ENCODE measurements around the gene ZSCAN9. TPM values are rescaled to one million over a fixed set of nuclear protein-coding genes. Genes with fewer than 3 reads are reported as not detected.
A peak's percentile ranks its signal among the peaks of the same experiment; 100 is the strongest.

The ZSCAN9 gene
- total RNA-seq, 2 donors from 2014 or later: 9.1 to 10.9 TPM

DNA sequence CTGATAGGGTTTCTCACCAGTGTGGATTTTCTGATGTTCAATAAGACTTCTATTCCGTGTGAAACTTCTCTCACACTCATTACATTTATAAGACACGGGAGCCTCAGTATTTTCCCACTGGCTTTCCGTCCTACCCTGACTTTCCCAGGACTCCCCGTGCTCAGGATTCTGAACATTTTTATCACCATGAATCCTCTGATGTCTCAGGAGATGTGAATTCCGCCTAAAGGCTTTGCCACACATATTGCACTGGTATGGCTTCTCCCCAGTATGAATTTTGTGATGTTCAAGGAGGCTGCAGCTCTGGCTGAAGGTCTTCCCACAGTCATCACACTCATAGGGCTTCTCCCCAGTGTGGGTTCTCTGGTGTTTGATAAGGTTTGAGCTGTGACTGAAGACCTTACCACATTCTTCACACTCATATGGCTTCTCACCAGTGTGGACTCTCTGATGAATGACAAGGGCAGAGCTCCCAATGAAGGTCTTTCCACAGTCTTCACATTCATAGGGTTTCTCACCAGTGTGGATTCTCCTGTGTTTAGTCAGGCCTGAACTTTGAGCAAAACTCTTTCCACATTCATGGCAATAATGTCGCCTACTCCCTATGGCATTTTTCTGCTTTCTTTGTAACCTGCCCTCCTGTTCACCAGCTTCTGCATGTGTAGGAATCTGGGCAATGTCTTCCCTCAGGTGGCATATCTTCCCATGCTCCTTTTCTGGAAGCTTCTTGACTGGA is 20.3 kb downstream of the ZSCAN9 start:
- no peaks in the 10 kb centered on the region for H3K9me3 ChIP-seq
- intact Hi-C loops (cut with DNase I): no loop called here
- WGBS, 2 donors: 83 to 90% methylated on average over 6 of the region's 6 CpGs
- ATAC-seq (no peak), DNase-seq (no peak)
- H3K4me3 ChIP-seq: no peak overlapping the region
- H3K27me3 ChIP-seq: no peaks in the 10 kb centered on the region
- no peak for TF ChIP-seq POLR2A (IDR thresholded peaks at IDR 0.05)
- TF ChIP-seq, protein P1, sequence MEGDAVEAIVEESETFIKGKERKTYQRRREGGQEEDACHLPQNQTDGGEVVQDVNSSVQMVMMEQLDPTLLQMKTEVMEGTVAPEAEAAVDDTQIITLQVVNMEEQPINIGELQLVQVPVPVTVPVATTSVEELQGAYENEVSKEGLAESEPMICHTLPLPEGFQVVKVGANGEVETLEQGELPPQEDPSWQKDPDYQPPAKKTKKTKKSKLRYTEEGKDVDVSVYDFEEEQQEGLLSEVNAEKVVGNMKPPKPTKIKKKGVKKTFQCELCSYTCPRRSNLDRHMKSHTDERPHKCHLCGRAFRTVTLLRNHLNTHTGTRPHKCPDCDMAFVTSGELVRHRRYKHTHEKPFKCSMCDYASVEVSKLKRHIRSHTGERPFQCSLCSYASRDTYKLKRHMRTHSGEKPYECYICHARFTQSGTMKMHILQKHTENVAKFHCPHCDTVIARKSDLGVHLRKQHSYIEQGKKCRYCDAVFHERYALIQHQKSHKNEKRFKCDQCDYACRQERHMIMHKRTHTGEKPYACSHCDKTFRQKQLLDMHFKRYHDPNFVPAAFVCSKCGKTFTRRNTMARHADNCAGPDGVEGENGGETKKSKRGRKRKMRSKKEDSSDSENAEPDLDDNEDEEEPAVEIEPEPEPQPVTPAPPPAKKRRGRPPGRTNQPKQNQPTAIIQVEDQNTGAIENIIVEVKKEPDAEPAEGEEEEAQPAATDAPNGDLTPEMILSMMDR (IDR thresholded peaks at IDR 0.05): no peak
- H3K27ac ChIP-seq: no peak overlapping the region
- H3K4me1 ChIP-seq: peaks cover under 1% of the 10 kb centered on the region
- H3K36me3 ChIP-seq (replicated peaks in 1 of 2; ENCODE audit: insufficient read depth in 1 of 2, low read depth in 2 of 2): peaks cover 0 to 6% of the 10 kb centered on the region in 2 donors

DNA sequence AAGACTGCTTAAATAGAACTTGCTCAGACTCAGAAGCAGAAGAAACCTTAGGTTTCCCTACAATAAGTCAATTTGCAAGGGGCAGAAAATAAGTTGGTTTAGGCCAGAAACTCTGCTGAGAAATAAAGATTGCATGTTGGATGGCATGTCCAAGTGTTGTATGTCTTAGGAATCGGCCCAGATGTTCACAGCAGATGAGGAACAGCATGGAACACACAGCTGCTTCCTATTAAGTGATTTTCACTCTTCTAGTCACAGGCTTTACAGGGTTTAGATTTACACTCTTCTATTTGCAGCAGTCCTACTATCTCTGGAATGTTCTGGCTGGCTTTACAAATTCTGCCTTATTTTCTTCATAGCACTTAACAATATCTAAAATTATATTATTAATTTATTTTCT is 23.8 kb downstream of the ZSCAN9 start:
- no peak overlapping the region for H3K27ac ChIP-seq
- H3K9me3 ChIP-seq: no peaks in the 10 kb centered on the region
- WGBS, 2 donors: 76 to 78% methylated on average over 1 of the region's 1 CpG
- peaks cover 14% of the 10 kb centered on the region for H3K4me1 ChIP-seq
- no peak for ATAC-seq
- no peak overlapping the region for H3K4me3 ChIP-seq
- H3K36me3 ChIP-seq (replicated peaks in 1 of 2; ENCODE audit: insufficient read depth in 1 of 2, low read depth in 2 of 2): peaks cover 0 to 6% of the 10 kb centered on the region in 2 donors
- DNase-seq: no peak
- intact Hi-C loops (cut with DNase I): no loop called here
- no peaks in the 10 kb centered on the region for H3K27me3 ChIP-seq
- TF ChIP-seq, protein P1 (IDR thresholded peaks at IDR 0.05): no peak
- no peak for TF ChIP-seq POLR2A (IDR thresholded peaks at IDR 0.05)

DNA sequence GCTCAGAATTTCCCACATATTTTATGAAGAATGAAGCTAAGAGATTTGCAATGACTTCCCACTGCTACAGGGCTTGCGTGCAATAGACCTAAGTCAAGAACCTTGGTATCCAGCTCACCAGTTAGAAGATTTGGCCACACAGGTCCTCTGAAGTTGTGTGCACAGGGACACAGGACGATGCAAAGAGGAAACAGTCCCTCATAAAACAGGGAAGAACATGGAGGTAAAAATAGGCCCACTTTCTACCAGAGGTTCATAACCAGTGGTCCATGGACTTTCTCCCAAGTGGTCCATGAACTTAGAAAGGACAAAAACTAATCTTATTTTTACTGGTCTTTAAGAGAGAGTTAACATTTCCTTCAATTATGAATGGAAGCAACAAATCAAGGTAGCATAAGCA is 25.7 kb downstream of the ZSCAN9 start:
- intact Hi-C loops (cut with DNase I): loop anchor here (10.0 kb wide), 1 partner anchor 126 kb away; the partner anchor contains the start of gene ZSCAN16

DNA sequence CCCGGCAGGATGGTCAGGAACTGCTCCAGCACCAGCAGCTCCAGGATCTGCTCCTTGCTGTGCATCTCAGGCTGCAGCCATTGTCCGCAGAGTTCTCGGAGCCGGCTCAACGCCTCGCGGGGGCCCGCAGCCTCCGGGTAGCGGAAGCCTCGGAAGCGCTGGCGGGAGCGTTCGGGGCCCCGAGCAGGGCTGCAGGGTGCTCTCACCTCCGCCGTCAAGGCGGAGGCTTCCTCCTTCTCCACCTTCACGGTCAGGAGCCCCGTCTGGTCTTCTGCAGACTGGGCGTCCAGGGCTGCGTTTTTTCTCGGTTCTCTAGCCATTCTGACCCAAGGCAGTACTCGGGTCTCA is 26.6 kb downstream of the ZSCAN9 start:
- ATAC-seq: peak; percentile 42
- no peaks in the 10 kb centered on the region for H3K9me3 ChIP-seq
- no peaks in the 10 kb centered on the region for H3K27me3 ChIP-seq
- H3K4me3 ChIP-seq: peak overlapping the region; percentile 80 to 93
- peaks cover 0 to 2% of the 10 kb centered on the region in 2 donors for H3K36me3 ChIP-seq (replicated peaks in 1 of 2; ENCODE audit: insufficient read depth in 1 of 2, low read depth in 2 of 2)
- intact Hi-C loops (cut with DNase I): loop anchor here (10.0 kb wide), 1 partner anchor 127 kb away; the partner anchor contains the start of gene ZSCAN16
- DNase-seq: peak in 2 of 4 donors; percentile 12 to 13
- peak overlapping the region in 2 of 4 donors; percentile 30 to 54 for H3K27ac ChIP-seq
- TF ChIP-seq POLR2A (IDR thresholded peaks at IDR 0.05): no peak
- TF ChIP-seq, protein P1 (IDR thresholded peaks at IDR 0.05): no peak
- H3K4me1 ChIP-seq: peaks cover 14% of the 10 kb centered on the region
- 0% methylated on average over 6 to 24 of the region's 25 CpGs for WGBS, 2 donors

More for the DNA sequence above, 25.7 kb downstream of the ZSCAN9 start:
- Histone ChIP-seq H3K4me3 (no peak overlapping the region), H3K27ac (no peak overlapping the region), H3K4me1 (peaks cover 14% of the 10 kb centered on the region), H3K36me3 (replicated peaks in 1 of 2; ENCODE audit: insufficient read depth in 1 of 2, low read depth in 2 of 2) (peaks cover 0 to 2% of the 10 kb centered on the region in 2 donors), H3K9me3 (no peaks in the 10 kb centered on the region), H3K27me3 (no peaks in the 10 kb centered on the region)
- no peak for ATAC-seq
- 62 to 80% methylated on average over 2 of the region's 2 CpGs for WGBS, 2 donors
- no peak for TF ChIP-seq POLR2A (IDR thresholded peaks at IDR 0.05)
- TF ChIP-seq, protein P1 (IDR thresholded peaks at IDR 0.05): no peak
- DNase-seq: no peak
